Measurements from ENCODE around the gene MSANTD2.

- no peak for TF ChIP-seq CTCF (IDR thresholded peaks at IDR 0.05; ENCODE audit: low read depth, low read length)
- no peak for TF ChIP-seq POLR2A (IDR thresholded peaks at IDR 0.05; ENCODE audit: extremely low read depth, insufficient read length)
- TF ChIP-seq MYC (IDR thresholded peaks at IDR 0.05; ENCODE audit: low read depth, low read length): no peak
- TF ChIP-seq, protein P1, sequence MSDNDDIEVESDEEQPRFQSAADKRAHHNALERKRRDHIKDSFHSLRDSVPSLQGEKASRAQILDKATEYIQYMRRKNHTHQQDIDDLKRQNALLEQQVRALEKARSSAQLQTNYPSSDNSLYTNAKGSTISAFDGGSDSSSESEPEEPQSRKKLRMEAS (IDR thresholded peaks at IDR 0.05; ENCODE audit: low read depth, low read length): no peak
Observed at GRCh38 chr11:124834526-124835180, 34.4 kb upstream of the MSANTD2 start.

Measured in NB4 (cell line).